Peyer's patch (tissue), 4 donors: ENCODE data around the gene PCDH12.

Experiments used
- CTCF ChIP-seq, 6 experiments: fragments of 450-650 bp in 4 of 6; fragments of 200-600 bp in 2 of 6; sonication (generic) in 1 of 6; IDR thresholded peaks; one replicate each; pipeline ENCODE4 v1.5.1; 2017 to 2019; ENCODE audit warnings: antibody characterized with exemption in 6 of 6, mild to moderate bottlenecking in 3 of 6, moderate library complexity in 1 of 6
- POLR2A ChIP-seq, 2 donors: fragments of 450-650 bp; IDR thresholded peaks; one replicate each; pipeline ENCODE4 v1.5.1; 2017; ENCODE audit warnings: antibody characterized with exemption in 2 of 2, mild to moderate bottlenecking in 2 of 2, moderate library complexity in 2 of 2

- TF ChIP-seq CTCF (IDR thresholded peaks at IDR 0.05) (peak in 1 of 6 experiments; percentile 9), POLR2A (IDR thresholded peaks at IDR 0.05) (no peak)
Observed at GRCh38 chr5:141913560-141914198, 44.3 kb downstream of the PCDH12 start.
